Gastrocnemius medialis (tissue), 4 donors: Measurements from ENCODE around the gene ERI2.

ENCODE experiments used
- CTCF ChIP-seq, 5 experiments: fragments of 450-650 bp in 3 of 5; fragments of 200-600 bp in 2 of 5; sonication (generic) in 2 of 5; IDR thresholded peaks in 4 of 5; conservative IDR thresholded peaks in 1 of 5; 1 replicate in 4 of 5; 2 replicates in 1 of 5; pipeline ENCODE4 v1.5.1; 2016 to 2019; ENCODE audit warnings: antibody characterized with exemption in 5 of 5, mild to moderate bottlenecking in 3 of 5, moderate library complexity in 3 of 5
- POLR2A ChIP-seq, 2 donors: fragments of 450-650 bp; IDR thresholded peaks; one replicate each; pipeline ENCODE4 v1.6.1; 2017; ENCODE audit warnings: antibody characterized with exemption in 2 of 2, mild to moderate bottlenecking in 2 of 2, moderate library complexity in 2 of 2

GRCh38 chr16:20746461-20746860 lies 59.8 kb downstream of the ERI2 start:
- no peak for TF ChIP-seq POLR2A (IDR thresholded peaks at IDR 0.05)
- no peak for TF ChIP-seq CTCF (IDR thresholded peaks at IDR 0.05 in 4 of 5, conservative IDR thresholded peaks at IDR 0.05 in 1 of 5)
